Amniotic stem cell (primary cell): Measurements from ENCODE around the gene ELAC1.
A peak's percentile ranks its signal among the peaks of the same experiment; 100 is the strongest.
"Not testable (repeated sequence)": the region's sequence is repeated elsewhere in the genome, so short reads cannot be mapped to it uniquely, and the experiment has no call there.

ENCODE experiments used
- DNase-seq: peaks from one replicate; lab custom pipeline; 2025; lab: John Stamatoyannopoulos, UW

Gene ELAC1

GRCh38 chr18:50972404-50972803, 4.6 kb downstream of the ELAC1 start:
- not testable (repeated sequence) for DNase-seq

GRCh38 chr18:50973367-50974126, 5.7 kb downstream of the ELAC1 start:
- peak; percentile 11 for DNase-seq

- DNase-seq, result no peak
Measured at GRCh38 chr18:50977037-50977760, 9.4 kb downstream of the ELAC1 start.

GRCh38 chr18:50981381-50981780, 13.5 kb downstream of the ELAC1 start:
- no peak for DNase-seq

- no peak for DNase-seq
Measured at GRCh38 chr18:50982086-50982801, 14.4 kb downstream of the ELAC1 start.

- no peak for DNase-seq
Measured at GRCh38 chr18:50982802-50983179, 15.0 kb downstream of the ELAC1 start.

- no peak for DNase-seq
Measured at GRCh38 chr18:50986360-50987087, 18.7 kb downstream of the ELAC1 start.

GRCh38 chr18:50987261-50987660, 19.4 kb downstream of the ELAC1 start:
- no peak for DNase-seq

GRCh38 chr18:50989711-50990110, 21.9 kb downstream of the ELAC1 start:
- no peak for DNase-seq

- no peak for DNase-seq
Measured at GRCh38 chr18:50992351-50992762, 24.5 kb downstream of the ELAC1 start.

GRCh38 chr18:50994031-50994430, 26.2 kb downstream of the ELAC1 start:
- no peak for DNase-seq

GRCh38 chr18:51003174-51003573, 35.3 kb downstream of the ELAC1 start:
- not testable (repeated sequence) for DNase-seq

GRCh38 chr18:51006061-51006818, 38.4 kb downstream of the ELAC1 start:
- DNase-seq, result no peak

GRCh38 chr18:51006948-51007789, 39.3 kb downstream of the ELAC1 start:
- DNase-seq, result no peak

- DNase-seq, result no peak
Measured at GRCh38 chr18:51007790-51008139, 39.9 kb downstream of the ELAC1 start.

GRCh38 chr18:51009072-51009471, 41.2 kb downstream of the ELAC1 start:
- DNase-seq, result no peak

- DNase-seq, result no peak
Measured at GRCh38 chr18:51010218-51010617, 42.4 kb downstream of the ELAC1 start.

GRCh38 chr18:51011709-51012108, 43.9 kb downstream of the ELAC1 start:
- DNase-seq, result no peak

GRCh38 chr18:51012441-51012840, 44.6 kb downstream of the ELAC1 start:
- no peak for DNase-seq

- no peak for DNase-seq
Measured at GRCh38 chr18:51013259-51013658, 45.4 kb downstream of the ELAC1 start.
